ENCODE results near the gene CADPS2.

CADPS2 gene

DNA sequence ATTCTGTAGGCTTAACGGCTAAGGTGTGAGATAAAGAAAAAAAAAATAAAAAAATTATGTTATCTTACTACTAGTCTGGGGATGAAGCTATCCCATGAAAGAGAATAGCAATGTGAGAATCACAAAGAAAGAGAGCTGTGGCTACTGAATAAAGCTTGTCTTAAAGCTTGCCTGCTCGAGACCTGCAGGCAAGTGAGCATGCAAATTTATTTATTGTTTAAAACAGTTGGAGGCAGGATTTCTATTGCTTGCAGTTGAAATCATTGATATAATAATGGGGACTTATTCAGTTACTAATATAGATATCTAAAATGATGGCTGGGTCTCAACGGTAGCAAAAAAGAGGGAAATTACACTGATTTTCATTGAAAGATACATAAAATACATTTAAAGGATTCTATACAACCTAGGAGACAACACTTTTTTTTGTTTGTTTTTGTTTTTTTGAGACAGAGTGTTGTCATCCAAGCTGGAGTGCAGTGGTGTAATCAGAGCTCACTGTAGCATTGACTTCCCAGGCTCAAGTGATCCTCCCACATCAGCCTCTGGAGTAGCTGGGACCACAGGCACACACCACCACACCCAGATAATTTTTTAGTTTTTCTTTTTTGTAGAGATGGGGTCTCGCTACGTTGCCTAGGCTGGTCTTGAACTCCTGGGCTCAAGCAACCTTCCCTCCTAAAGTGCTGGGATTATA is 437.2 kb downstream of the CADPS2 start:
- no peak for DNase-seq (ENCODE audit: low read depth)

DNA sequence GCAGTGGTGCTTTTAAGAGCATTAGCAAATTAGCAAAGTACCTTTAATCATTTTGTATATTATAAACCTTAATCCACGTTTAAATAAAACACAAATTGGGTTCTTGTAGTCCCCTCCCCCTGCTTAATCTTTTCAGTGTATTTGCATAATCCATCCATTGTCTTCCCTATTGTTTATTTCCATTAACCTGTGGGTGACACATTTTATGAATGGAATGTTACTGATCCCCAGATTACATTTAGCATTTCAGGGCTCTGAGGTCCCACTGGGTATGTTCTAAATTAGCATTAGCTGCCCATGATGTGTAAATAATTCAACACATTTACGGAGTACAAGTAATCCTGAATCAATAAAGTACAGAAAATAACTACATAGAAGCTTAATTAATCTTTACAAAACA is 443.3 kb downstream of the CADPS2 start:
- DNase-seq (ENCODE audit: low read depth) = no peak

DNA sequence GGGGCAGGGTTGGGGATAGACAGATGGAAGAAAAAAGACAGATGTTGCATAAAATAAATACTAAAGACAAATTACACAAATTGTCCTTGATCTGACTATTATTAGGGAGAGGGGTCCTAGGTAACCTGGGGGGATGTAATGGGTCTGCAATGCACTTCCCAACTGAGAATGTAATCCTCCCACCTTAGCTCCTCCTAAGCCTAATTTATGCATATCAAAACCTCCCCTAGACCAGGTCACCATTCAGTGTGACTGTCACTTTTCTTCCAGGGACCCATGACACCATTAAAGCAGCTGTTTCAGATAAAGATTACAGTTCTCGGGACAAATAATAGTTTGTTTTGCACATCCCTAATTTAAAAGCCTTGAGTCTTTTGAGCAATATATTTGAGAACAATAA is 447.8 kb downstream of the CADPS2 start:
- DNase-seq (ENCODE audit: low read depth) = no peak

DNA sequence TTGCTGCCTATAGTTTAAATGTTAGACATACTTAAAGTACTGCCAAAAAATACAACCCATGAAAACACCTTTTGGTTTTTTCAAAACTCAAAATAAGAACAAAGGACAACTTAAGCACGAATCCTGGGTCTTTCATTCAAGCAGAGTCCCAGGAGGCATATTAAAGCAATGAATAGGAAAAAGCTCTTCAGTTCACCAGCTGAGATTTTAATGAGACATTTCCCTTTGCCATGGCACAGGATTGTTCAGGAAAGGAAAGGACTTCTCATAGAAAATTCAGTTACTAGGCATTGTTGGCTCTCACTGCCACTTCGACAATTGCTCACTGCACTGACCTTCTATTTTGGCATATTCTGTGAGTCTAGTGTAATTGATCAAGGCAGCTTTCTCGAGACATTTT is 448.3 kb downstream of the CADPS2 start:
- no peak for DNase-seq (ENCODE audit: low read depth)

DNA sequence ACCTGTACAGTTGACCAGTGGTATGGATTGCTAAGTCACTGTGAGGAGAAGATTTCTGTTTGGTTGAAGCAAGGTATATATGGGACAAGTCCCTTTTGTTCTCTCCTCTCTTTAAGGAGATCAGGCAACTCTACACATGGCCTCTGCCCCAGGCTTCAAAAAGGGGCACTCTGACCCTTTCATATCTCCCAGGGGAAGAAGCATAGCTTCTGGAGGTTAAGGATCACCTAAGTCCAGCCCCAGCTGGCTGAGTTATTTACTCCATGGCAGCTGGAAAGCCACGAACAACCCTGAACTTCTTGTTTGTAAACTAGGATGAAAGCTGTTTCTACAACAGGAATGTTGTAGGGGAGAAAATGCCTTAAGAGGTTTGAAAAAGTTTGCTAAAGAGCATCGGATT is 452.5 kb downstream of the CADPS2 start:
- DNase-seq (ENCODE audit: low read depth) = no peak

DNA sequence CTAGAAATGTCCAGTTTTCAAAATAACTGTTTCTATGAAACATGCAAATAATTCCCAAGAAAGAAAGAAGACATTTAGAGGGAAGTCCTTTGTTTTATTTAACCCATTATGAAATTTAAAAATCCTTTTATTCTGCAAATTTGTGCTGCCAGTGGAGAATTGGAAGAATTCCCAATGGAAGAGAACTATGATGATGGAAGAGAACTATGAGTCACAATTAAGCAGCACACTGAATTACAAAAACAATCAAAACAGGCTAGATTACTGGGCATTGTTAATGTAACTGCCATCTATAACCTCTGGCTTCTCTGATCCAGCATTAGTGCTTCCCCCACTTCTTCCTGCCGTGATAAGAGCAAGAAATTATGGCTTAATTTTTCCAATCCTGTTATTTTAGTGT is 455.6 kb downstream of the CADPS2 start:
- DNase-seq (ENCODE audit: low read depth) = no peak

DNA sequence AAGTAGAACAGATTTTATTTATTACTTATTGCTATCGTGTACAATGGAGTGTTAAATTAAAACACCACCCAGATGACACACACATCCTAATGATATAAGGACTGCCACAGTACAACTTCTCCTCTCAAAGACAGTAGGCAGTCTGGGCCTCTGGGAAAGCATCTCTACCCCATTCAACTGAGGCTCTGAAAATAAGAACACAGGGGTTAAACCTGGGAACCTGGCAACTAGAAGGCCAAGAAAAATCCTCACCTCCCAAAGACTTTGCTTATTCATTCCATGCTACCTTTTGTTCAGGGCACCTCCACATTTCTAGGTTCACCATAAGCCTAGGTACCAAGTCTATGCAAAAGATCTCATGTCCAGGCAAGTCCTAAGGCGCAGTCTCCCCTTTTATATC is 456.3 kb downstream of the CADPS2 start:
- DNase-seq (ENCODE audit: low read depth) = no peak

DNA sequence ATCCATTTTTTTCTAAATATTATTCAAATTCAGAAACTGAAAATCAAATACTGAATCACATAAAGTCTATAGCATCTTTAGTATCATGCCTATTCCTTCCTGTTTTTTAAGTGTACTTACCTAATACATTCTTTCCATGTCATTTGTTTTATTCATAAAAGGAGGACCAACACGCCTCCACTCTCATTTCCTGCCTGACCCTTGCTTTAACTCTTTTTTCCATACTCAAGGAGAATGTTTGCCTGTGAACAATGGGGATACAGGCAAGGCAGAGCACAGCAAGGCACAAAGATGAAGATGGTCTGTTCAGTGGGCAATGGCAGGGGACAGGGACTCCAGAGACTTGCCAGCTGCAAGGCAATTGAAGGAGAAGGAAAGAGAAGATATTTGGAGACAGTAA is 460.5 kb downstream of the CADPS2 start:
- DNase-seq (ENCODE audit: low read depth) = no peak

DNA sequence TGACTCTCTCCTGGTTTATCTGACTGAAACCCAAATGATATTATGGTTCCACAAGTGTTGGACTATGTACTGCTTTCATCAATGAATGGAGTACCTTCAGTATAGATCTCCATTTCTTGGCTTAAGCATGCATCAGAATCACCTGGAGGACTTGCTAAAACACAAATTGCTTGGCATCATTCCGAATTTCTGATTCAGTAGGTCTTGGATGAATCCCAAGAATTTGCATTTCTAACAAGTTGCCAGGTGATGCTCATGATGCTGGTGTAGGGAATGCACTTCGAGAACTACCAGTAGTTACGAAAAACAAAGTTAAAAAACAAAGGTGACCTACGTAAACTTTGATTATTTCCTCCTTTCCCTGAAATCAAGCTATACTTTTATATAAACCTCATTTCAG is 462.7 kb downstream of the CADPS2 start:
- no peak for DNase-seq (ENCODE audit: low read depth)

DNA sequence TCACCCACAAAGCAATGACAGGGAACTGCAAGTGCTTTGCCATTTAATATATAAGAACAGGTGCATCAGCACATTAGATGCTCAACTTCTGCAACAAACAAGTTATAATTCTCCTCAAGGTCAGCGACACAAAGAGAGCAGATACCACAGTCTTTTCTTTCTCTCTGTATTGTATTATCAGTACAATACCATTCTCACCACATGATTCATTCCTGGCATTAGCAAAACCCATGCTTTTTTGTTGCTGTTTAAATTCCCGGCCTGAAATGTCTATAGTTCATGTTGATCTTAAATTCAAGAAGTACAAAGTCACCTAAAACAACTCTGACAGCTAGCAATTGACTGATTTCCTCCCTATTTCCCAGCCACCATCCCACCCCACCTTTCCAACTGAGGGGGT is 469.9 kb downstream of the CADPS2 start:
- no peak for DNase-seq (ENCODE audit: low read depth)

DNA sequence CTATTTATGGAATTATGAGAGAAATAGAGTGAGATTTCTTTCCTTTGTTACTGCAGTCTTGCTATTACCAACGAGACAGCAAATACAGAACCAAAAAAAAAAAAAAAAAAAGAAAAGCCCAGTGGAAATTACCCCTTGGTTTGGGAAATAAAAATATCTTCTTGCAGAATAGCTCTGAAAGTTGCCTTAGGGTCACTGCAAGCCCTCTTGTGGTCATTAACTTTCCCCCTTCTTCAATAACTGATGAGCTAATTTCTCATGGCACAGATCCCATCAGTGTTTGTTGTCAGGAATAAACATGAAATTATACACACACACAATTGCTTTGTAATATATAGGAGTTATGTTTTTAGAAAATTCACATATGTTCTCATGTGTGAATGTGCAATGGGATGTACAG is 470.8 kb downstream of the CADPS2 start:
- DNase-seq (ENCODE audit: low read depth) = no peak

DNA sequence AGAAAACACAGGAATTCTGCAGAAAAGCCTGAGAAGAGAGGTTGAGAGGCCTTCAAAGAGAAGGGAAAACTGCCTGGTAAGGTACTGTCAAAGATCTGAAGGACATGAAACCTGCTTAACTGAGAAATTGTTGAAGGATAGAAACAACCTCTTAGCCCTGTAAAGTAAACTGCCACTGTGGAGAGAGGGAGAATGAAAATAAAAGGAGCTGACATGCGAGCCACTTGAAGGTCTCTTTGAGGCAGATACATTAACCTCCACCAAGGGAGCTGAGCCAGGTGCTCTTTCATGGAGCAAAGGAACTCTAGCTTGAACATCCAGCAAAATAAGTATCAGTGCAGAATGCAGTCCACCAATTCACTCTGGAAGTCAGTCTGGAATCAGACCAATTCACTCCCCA is 472.9 kb downstream of the CADPS2 start:
- DNase-seq (ENCODE audit: low read depth) = no peak

DNA sequence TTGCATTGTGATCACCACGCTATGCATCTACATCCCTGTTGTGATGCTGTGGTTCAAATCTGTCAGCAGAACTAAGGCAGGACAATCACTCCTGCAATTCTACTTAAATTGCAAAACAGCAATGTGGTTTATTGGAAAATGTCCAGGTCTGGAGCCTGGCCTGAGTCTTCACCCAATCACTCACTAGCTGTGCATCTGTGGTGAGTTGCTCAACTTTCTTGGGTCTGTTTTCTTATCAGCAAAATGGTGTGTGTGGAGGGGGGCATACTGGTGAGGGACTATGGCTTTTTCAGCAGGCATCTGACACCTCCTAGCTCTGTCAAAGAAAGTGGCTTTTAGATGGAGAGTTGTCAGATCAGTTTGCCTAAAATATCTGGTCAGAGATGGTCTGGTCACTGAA is 473.4 kb downstream of the CADPS2 start:
- DNase-seq (ENCODE audit: low read depth) = no peak

DNA sequence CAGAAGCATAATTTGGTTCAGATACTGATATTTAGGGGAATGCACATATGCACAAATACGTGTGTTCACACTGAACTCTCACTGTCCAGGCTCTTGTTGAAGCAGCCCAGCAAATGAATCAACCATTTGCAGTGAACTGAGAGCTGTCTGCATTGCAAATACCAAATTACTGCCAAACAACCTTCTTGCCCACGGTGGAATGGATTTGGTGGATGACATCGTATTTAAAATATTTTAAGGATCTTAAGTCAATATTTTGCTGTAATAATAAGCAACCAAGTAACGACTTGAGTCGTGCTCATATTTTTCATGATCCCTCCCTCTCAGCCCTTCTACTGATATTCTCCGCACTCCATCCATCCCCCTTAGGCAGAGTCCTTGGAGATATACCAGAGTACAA is 473.8 kb downstream of the CADPS2 start:
- no peak for DNase-seq (ENCODE audit: low read depth)

DNA sequence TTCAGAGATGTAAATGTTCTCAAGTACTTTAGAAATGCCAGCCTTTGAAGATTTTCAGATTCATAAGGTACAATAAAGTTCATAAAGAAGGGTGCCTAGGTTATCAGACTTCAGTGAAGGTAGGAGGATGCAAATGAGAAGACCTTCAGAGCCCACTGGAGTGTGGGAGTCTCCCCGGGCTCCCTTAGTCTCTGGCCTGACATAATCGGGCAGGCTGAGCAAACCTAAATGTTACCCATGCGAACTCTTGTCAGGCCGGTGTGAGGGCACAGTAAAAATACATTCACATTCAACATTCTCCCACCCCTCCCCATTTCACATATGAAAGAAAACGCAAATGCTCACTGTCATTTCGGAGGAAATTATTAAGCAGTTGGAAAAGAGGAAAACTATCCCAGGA is 479.1 kb downstream of the CADPS2 start:
- no peak for DNase-seq (ENCODE audit: low read depth)

DNA sequence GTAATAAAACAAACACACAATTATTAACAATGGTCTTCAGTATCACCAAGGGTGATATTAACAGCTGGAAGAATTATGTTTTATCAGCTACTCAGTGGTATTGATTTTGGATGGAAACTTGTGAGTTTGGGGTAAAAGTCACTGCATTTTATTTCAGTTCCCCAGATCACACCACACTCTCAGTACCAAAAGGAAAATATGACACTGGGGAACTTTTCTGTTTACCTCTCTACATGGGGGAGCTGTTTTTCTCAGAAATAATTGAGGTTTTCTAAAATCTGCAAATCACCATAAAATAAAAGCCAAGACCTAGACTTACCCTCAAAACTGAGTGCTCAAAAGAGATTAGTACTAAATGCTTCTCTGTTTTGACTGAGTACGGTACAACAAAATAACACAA is 483.1 kb downstream of the CADPS2 start:
- no peak for DNase-seq (ENCODE audit: low read depth)

DNA sequence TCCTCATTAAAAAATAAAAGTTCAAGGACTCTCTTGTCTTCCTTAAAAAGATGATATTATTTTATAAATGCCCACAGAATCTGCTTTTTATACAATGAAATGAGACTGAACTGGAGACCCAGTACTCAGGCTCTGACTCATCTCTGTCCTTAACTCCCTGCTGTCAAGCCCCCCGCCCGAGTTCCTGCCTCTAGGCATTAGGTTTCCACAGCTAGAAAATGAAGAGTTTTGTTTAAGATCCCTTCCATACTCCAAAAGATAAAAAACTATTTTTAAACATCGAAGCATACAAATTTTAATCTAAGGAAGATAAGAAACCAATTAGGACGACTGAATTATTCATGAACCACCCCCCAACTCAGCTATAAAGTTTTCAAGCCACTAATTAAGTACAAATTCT is 484.0 kb downstream of the CADPS2 start:
- DNase-seq (ENCODE audit: low read depth) = no peak

DNA sequence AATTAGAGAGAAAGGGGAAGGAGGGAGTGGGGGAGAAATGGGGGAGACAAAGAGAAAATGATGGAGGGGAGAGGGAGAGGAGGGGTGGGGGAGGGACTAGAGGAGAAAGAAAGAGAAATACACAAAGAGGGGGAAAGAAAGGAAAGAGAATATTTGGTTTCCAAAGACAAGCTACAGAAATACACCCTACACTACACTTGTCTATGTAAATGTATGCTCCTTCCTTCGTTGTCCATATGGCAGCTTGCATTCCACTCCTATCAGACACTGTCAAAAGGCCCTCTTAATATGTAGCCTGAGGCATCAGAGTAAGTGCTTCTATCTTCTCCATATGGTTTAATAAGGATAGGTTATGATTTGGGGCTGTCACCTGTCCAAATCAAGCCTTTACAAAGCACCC is 488.9 kb downstream of the CADPS2 start:
- no peak for DNase-seq (ENCODE audit: low read depth)

DNA sequence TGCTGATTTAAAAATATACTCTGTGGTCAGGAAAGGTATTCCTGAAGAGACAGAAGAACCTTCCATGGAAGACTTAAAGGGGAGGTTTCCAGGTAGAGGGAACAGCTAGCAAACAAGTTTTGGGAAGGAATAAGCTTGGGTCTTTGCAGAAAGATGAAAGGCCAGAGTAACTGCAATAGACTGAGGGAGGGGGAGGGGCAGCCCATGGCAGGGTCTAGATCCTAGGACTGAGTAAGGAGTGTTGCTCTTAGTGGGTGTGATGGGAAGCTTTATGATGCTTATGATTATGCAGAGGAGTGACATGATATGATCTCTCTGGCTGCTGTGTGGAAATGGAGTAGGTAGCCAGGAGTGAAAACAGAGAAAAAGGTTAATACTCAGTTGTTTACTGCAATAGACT is 491.7 kb downstream of the CADPS2 start:
- no peak for DNase-seq (ENCODE audit: low read depth)

DNA sequence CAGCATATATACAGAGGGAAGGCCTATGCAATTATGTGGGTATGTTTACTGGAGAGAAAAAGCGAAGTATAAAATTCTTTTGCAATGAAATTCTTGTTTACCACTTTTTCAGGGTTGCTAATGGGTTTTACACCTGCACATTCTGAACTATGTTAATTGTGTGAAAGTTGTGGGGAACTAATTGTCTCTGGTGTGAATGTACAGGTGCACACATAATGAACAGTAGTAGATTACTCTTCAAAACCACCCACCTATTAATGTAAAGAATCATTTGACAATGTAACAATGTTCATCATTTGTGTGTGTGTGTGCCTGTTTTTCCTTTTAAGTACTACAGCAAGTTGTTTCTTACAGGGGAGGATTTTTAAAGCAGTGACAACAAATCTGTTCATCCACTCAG is 501.7 kb downstream of the CADPS2 start:
- no peak for DNase-seq (ENCODE audit: low read depth)

DNA sequence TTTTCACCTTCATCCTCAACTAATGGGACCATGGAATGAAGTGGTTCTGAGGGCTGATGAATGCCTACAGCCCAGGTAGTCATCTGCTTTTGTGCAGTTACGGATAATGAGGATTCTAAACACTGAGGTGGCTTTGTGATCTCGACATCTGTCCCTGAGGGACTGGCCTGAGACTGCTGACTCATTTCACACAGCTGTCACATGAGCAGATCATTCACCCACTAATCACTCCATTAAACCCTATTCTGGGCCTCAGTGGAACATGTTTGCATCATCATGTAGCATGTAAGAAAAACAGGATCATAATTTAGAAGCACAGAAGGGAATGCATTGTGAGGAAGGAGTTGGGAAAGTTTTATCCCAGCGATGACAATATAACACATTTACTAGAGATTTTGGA is 502.3 kb downstream of the CADPS2 start:
- DNase-seq (ENCODE audit: low read depth) = no peak

DNA sequence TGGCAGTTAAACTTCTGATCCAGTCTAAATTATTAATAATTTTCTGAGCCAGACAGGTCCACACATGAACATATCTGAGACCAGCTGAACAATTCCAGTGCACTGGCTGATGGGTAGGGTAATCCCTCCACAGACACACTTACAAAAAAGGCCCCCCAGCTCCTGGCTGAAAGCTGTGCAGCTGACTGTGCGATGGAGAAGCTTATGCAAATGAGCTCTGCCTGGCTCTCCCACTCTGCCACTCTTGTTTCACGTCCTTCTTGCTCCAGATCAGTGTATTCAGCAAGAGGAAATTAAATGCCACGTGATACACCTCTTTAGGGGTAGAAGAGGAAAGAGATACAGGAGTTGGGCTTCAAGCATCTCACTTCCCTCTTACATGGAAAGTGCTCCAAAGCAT is 505.3 kb downstream of the CADPS2 start:
- DNase-seq (ENCODE audit: low read depth) = no peak

DNA sequence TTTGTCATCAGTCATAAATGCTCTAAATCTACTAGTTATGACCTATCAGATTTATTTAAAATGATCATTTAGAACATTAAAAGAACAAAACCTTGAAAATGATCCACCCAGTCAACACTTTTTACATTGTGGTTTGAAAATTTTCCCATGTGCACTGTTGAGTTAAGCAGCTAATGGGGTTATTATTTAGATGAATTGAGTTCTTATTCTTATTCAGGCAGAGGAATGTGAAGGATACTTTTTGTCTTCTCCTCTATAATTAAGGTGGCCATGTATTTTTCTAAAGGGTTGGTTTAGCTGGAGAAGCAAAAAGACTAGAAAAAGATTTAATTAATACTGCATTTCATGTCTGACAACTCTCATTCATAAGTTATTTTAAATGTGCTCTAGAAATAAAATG is 506.8 kb downstream of the CADPS2 start:
- no peak for DNase-seq (ENCODE audit: low read depth)

DNA sequence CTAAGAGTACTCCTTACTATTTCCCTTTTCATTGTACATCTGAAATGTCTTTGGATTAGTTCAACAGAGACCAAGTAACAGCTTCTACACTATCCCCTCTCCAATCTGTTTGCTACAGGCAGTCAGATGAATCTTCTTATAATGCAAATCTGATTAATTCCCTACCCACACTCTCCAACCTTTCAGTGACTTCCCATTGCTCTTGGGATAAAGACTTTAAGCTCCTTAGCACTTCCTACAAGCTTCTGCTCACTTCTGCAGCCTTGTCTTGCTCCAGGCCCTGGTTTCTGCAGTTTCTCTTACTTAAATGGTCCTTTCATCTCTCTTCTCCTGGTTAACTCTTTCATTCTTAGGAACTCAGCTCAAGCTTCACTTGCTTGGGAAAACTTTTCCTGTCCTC is 516.5 kb downstream of the CADPS2 start:
- no peak for DNase-seq (ENCODE audit: low read depth)

DNA sequence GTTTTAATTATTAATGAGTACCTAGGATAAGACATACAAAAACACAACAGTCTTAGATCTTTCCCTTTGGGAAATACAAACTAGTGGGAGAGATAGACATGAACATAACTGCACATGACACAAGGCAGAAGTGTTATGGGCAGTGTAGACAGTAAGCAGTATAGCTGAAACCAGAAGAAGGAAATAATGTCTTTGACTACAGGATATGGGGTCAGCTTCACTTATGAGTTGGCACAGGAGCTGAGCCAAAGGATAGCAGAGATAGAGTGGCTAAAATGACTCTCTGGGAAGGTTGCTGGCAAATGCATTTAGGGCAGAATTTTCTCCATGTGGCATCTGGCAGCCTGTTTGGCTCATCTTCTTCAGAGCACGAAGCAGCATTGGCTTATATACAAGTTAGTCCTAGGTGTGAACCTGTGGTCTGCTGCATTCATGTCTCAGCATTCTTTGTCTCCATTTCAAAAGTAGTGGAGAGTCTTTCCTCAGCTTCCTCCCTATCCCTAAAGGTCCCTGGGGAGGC is 521.4 kb downstream of the CADPS2 start:
- no peak for DNase-seq (ENCODE audit: low read depth)

All from stimulated activated CD8-positive, alpha-beta memory T cell treated with anti-CD3 and anti-CD28 coated beads, Interleukin-12 subunit alpha, Interleukin-12 subunit beta, amount 100 ng/mL, for 1 hour (primary cell).